ENCODE data around the gene ANK3.

The ANK3 gene

DNA sequence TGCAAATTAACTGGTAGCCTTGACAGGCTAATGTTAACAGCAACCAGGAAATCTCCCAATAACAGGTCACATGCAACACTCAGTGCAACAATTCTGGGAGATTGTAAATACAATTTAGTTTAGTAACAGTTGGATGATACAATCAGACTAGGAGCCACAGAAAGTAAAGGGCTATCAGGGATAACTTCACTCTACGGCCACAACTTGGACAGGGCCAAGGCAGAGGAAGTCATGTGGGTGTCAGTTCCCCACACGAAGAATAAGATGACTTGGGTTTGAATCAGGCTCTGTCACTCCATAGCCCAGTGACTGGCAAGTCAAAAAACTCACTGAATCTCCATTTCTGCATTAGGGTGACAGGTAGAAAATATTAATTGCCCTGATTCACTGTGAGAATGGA lies 266.0 kb downstream of the ANK3 start:
- no peaks in the 10 kb centered on the region for H3K4me1 ChIP-seq (ENCODE audit: control insufficient read depth in 5 of 5, insufficient read depth in 5 of 5, low read length in 5 of 5)
- H3K27ac ChIP-seq (ENCODE audit: low read depth, low read length): no peak overlapping the region
- no peak overlapping the region for H3K9ac ChIP-seq (ENCODE audit: low read length in 5 of 5)
- H3K36me3 ChIP-seq (ENCODE audit: control insufficient read depth in 5 of 5, insufficient read depth in 5 of 5, low read length in 5 of 5): no peaks in the 10 kb centered on the region
- no peaks in the 10 kb centered on the region for H3K27me3 ChIP-seq (ENCODE audit: control insufficient read depth in 5 of 5, insufficient read depth in 4 of 5, low read length in 5 of 5)
- no peak overlapping the region for H3K4me3 ChIP-seq (ENCODE audit: low read depth in 1 of 5, low read length in 5 of 5)
- H3K9me3 ChIP-seq (ENCODE audit: control insufficient read depth in 5 of 5, low read length in 5 of 5): no peaks in the 10 kb centered on the region

DNA sequence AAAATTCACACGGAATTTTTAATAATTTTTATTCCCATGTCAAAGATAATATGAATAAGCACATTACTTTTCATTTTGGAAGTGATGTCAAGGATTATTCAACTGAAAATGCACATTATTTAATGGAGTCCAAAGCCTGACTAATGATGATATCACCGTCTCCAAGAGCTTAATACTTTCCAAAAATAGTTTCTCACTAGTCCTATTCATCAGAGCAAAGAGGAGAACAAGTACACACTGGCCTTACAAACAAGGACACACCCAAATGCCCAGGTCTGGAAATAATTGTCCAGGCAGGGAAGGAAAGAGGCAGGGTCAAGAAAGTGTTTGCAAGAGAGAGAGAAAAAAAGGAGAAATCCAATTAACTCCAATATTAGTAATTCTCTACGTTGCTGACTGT lies 266.5 kb downstream of the ANK3 start:
- Histone ChIP-seq H3K4me1 (ENCODE audit: control insufficient read depth in 5 of 5, insufficient read depth in 5 of 5, low read length in 5 of 5) (no peaks in the 10 kb centered on the region), H3K9ac (ENCODE audit: low read length in 5 of 5) (no peak overlapping the region), H3K36me3 (ENCODE audit: control insufficient read depth in 5 of 5, insufficient read depth in 5 of 5, low read length in 5 of 5) (no peaks in the 10 kb centered on the region), H3K9me3 (ENCODE audit: control insufficient read depth in 5 of 5, low read length in 5 of 5) (no peaks in the 10 kb centered on the region), H3K4me3 (ENCODE audit: low read depth in 1 of 5, low read length in 5 of 5) (no peak overlapping the region), H3K27ac (ENCODE audit: low read depth, low read length) (no peak overlapping the region), H3K27me3 (ENCODE audit: control insufficient read depth in 5 of 5, insufficient read depth in 4 of 5, low read length in 5 of 5) (no peaks in the 10 kb centered on the region)

DNA sequence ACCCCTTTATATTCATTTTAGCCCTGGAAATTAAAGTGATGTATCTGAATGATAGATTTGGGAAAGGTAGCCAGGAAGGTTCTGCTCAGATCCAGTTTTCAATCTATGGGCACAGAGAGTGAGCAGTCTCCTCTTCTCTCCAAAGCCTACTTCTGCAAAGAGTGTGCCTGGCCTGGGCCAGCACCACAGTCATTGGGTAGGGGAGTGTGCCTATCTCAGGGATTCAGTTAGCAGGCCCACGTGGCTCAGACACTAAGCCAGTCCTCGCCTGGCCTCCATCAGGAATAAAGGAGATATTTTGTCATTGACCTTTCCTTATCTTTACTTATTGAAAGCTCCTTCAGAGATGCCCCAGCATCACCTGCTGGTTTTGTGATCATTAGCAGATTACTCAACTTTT lies 267.5 kb downstream of the ANK3 start:
- H3K4me3 ChIP-seq (ENCODE audit: low read depth in 1 of 5, low read length in 5 of 5): no peak overlapping the region
- no peaks in the 10 kb centered on the region for H3K9me3 ChIP-seq (ENCODE audit: control insufficient read depth in 5 of 5, low read length in 5 of 5)
- no peaks in the 10 kb centered on the region for H3K4me1 ChIP-seq (ENCODE audit: control insufficient read depth in 5 of 5, insufficient read depth in 5 of 5, low read length in 5 of 5)
- H3K27me3 ChIP-seq (ENCODE audit: control insufficient read depth in 5 of 5, insufficient read depth in 4 of 5, low read length in 5 of 5): no peaks in the 10 kb centered on the region
- no peak overlapping the region for H3K27ac ChIP-seq (ENCODE audit: low read depth, low read length)
- no peaks in the 10 kb centered on the region for H3K36me3 ChIP-seq (ENCODE audit: control insufficient read depth in 5 of 5, insufficient read depth in 5 of 5, low read length in 5 of 5)
- no peak overlapping the region for H3K9ac ChIP-seq (ENCODE audit: low read length in 5 of 5)

DNA sequence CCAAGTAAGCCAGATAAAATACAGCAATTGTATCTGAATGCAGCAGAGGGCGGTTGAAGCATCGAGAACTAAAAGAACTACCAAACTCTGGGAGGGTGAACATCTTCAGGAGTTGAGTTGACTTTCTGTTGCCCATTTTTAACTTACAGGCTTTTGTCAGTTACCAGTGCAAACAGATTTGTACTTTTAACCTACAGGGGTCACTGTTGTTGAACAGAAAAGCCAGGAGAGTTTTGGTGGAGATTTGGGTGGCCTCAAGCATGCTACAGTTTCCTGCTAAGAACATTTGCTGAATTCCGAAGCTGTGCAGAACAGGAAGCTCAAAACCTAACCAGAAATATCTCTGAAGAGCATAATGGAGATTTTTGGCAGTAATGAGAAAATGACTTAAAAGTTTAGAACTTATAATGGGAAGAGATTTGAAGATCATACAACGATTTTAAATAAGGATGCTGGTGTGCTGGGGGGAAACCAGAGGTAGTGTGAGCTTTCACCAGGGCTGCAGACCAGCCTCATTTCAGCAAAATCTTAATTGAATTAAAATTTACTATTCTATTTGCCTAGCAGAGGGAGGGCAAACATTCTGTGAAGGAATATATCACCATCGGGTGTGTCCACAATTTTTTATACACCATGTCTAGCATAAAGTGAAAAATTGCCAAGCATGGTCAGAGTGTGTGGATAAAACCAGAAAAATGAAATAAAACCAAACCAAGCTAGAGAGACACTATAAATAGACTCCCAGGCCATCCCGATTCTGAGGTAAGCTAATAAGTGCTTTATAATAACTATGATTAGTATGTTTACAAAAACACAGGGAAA lies 274.7 kb downstream of the ANK3 start:
- no peaks in the 10 kb centered on the region for H3K27me3 ChIP-seq (ENCODE audit: control insufficient read depth in 5 of 5, insufficient read depth in 4 of 5, low read length in 5 of 5)
- H3K27ac ChIP-seq (ENCODE audit: low read depth, low read length): no peak overlapping the region
- no peak overlapping the region for H3K4me3 ChIP-seq (ENCODE audit: low read depth in 1 of 5, low read length in 5 of 5)
- H3K4me1 ChIP-seq (ENCODE audit: control insufficient read depth in 5 of 5, insufficient read depth in 5 of 5, low read length in 5 of 5): peaks cover 0 to 3% (median 0%) of the 10 kb centered on the region in 5 donors
- H3K36me3 ChIP-seq (ENCODE audit: control insufficient read depth in 5 of 5, insufficient read depth in 5 of 5, low read length in 5 of 5): no peaks in the 10 kb centered on the region
- H3K9me3 ChIP-seq (ENCODE audit: control insufficient read depth in 5 of 5, low read length in 5 of 5): no peaks in the 10 kb centered on the region
- H3K9ac ChIP-seq (ENCODE audit: low read length in 5 of 5): no peak overlapping the region

DNA sequence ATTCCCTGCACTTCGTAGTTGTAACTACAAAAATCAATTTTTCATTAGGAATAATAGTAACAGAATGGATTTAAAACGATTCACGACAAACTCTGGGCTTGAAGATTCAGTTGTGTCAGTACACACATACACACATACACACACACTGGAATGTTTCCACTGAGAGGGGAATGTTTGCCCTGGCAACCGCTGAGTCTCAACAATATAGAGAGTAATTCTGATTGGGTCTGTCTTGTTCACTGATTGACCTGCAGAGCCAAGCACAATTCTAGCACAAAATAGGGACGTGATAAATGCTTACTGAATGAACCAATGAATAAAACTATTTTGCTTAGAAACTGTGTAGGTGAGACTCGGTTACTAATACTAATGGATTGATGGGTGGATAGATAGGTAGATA lies 278.9 kb downstream of the ANK3 start:
- Histone ChIP-seq H3K4me3 (ENCODE audit: low read depth in 1 of 5, low read length in 5 of 5) (no peak overlapping the region), H3K27ac (ENCODE audit: low read depth, low read length) (no peak overlapping the region), H3K4me1 (ENCODE audit: control insufficient read depth in 5 of 5, insufficient read depth in 5 of 5, low read length in 5 of 5) (peaks cover 0 to 3% (median 0%) of the 10 kb centered on the region in 5 donors), H3K27me3 (ENCODE audit: control insufficient read depth in 5 of 5, insufficient read depth in 4 of 5, low read length in 5 of 5) (no peaks in the 10 kb centered on the region), H3K9ac (ENCODE audit: low read length in 5 of 5) (no peak overlapping the region), H3K36me3 (ENCODE audit: control insufficient read depth in 5 of 5, insufficient read depth in 5 of 5, low read length in 5 of 5) (no peaks in the 10 kb centered on the region), H3K9me3 (ENCODE audit: control insufficient read depth in 5 of 5, low read length in 5 of 5) (no peaks in the 10 kb centered on the region)

DNA sequence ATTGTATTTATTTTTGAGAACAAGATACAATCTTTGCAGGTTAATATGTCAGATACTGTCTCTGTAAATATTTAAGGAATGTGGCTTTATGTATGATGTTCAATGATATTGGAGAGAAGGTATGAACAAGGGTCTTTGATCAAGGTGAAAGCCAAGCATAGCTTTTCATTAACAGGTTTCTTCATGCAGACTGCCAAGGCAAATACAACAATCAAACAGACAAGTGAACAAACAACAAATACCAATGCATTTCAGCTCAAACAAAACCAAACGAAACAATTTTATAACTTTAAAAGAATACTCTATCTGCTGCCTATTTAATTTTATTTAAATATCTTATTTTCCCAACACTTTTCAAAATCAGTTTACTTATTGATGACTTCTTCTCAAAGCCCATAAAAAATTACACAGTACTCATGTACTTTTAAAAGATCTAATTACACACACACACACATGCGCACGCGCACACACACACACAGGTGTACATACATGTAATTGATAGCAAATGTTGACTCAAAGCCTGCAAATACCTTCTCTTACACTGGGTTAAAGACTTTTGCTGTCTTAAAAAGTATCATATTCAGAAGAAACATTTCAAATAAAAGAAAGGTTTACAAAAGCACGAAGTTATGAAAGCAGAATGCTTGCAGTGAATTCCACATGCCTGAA lies 282.2 kb downstream of the ANK3 start:
- Histone ChIP-seq H3K27me3 (ENCODE audit: control insufficient read depth in 5 of 5, insufficient read depth in 4 of 5, low read length in 5 of 5) (no peaks in the 10 kb centered on the region), H3K9ac (ENCODE audit: low read length in 5 of 5) (no peak overlapping the region), H3K4me3 (ENCODE audit: low read depth in 1 of 5, low read length in 5 of 5) (no peak overlapping the region), H3K4me1 (ENCODE audit: control insufficient read depth in 5 of 5, insufficient read depth in 5 of 5, low read length in 5 of 5) (peaks cover 0 to 14% (median 0%) of the 10 kb centered on the region in 5 donors), H3K36me3 (ENCODE audit: control insufficient read depth in 5 of 5, insufficient read depth in 5 of 5, low read length in 5 of 5) (no peaks in the 10 kb centered on the region), H3K9me3 (ENCODE audit: control insufficient read depth in 5 of 5, low read length in 5 of 5) (no peaks in the 10 kb centered on the region), H3K27ac (ENCODE audit: low read depth, low read length) (no peak overlapping the region)

DNA sequence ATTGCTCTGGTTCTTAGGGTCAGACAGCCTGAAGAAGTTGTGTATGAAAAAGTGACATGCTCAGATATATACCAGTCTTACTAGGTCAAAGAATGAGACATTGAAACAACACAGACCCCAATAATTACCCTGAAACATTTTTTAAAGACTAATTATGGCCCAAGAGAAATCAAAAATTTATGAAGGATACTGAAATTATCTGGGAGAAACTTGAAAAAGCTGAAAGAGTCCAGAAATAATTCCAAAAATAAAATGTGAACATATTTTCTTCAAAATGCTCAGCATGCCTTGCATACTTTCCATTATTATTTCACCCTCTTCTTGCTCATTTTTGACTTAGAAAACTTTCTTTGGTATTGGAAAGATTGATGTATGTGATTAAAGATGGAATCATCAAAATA lies 284.4 kb downstream of the ANK3 start:
- H3K27ac ChIP-seq (ENCODE audit: low read depth, low read length): no peak overlapping the region
- H3K36me3 ChIP-seq (ENCODE audit: control insufficient read depth in 5 of 5, insufficient read depth in 5 of 5, low read length in 5 of 5): no peaks in the 10 kb centered on the region
- no peak overlapping the region for H3K9ac ChIP-seq (ENCODE audit: low read length in 5 of 5)
- H3K27me3 ChIP-seq (ENCODE audit: control insufficient read depth in 5 of 5, insufficient read depth in 4 of 5, low read length in 5 of 5): no peaks in the 10 kb centered on the region
- H3K4me1 ChIP-seq (ENCODE audit: control insufficient read depth in 5 of 5, insufficient read depth in 5 of 5, low read length in 5 of 5): peaks cover 0 to 14% (median 0%) of the 10 kb centered on the region in 5 donors
- H3K9me3 ChIP-seq (ENCODE audit: control insufficient read depth in 5 of 5, low read length in 5 of 5): no peaks in the 10 kb centered on the region
- H3K4me3 ChIP-seq (ENCODE audit: low read depth in 1 of 5, low read length in 5 of 5): no peak overlapping the region

DNA sequence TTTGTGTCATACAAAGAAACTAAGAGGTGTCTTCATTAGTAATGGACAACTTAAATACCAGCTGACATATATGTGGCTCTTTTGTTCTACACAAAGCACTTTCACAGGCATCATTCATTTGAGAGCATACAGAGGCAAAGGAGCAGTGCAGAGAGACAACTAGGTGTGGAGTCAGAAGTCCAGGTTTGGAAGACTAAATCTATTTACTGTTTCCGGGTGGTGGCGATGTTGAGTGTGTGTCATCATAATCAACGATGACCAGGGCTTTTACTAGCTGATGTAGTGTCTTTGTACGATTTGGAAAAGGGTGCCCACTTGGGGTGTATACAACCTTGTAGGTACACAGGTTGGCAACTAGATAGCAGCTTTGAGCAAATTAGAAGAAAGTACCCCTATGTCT lies 287.9 kb downstream of the ANK3 start:
- Histone ChIP-seq H3K9me3 (ENCODE audit: control insufficient read depth in 5 of 5, low read length in 5 of 5) (no peaks in the 10 kb centered on the region), H3K9ac (ENCODE audit: low read length in 5 of 5) (no peak overlapping the region), H3K27me3 (ENCODE audit: control insufficient read depth in 5 of 5, insufficient read depth in 4 of 5, low read length in 5 of 5) (no peaks in the 10 kb centered on the region)

DNA sequence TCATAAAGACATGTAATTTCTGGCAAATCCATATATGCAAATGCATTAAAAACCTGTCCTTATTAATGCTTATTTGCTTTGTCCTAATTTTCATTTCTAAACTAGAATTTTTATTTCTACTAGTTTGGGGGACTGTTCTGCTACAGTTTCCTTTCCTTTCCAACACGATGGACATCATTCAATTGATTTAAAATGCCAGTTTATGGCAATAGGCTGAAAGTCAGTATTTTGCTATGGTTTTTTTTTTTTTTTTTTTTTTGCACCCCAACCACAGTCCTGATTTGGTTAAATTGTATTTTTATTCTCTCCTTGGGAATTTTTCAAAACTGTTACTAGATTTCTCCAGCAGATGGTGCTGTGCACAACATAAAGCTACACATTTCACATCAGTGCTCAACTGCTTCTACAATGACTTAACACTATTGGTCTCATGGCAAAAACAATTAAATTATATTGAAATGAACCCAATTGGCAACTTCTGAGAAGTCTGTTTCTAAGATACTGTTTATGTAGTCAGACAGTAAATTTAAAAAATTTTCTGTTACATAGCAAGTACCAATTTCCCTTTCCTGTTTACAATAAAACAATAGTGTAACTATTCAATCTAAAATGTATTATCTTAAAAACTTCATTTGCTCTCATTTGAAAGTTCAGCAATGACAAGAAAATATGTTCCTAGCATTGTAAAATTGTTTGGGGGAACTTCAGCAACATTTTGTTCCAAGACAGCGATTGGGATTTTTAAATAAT lies 289.5 kb downstream of the ANK3 start:
- no peaks in the 10 kb centered on the region for H3K9me3 ChIP-seq (ENCODE audit: control insufficient read depth in 5 of 5, low read length in 5 of 5)
- no peak overlapping the region for H3K27ac ChIP-seq (ENCODE audit: low read depth, low read length)
- no peak overlapping the region for H3K9ac ChIP-seq (ENCODE audit: low read length in 5 of 5)
- peaks cover 0 to 8% (median 0%) of the 10 kb centered on the region in 5 donors for H3K4me1 ChIP-seq (ENCODE audit: control insufficient read depth in 5 of 5, insufficient read depth in 5 of 5, low read length in 5 of 5)
- H3K4me3 ChIP-seq (ENCODE audit: low read depth in 1 of 5, low read length in 5 of 5): no peak overlapping the region
- no peaks in the 10 kb centered on the region for H3K27me3 ChIP-seq (ENCODE audit: control insufficient read depth in 5 of 5, insufficient read depth in 4 of 5, low read length in 5 of 5)
- no peaks in the 10 kb centered on the region for H3K36me3 ChIP-seq (ENCODE audit: control insufficient read depth in 5 of 5, insufficient read depth in 5 of 5, low read length in 5 of 5)

More for the DNA sequence above, 287.9 kb downstream of the ANK3 start:
- H3K27ac ChIP-seq (ENCODE audit: low read depth, low read length): no peak overlapping the region
- peaks cover 0 to 14% (median 0%) of the 10 kb centered on the region in 5 donors for H3K4me1 ChIP-seq (ENCODE audit: control insufficient read depth in 5 of 5, insufficient read depth in 5 of 5, low read length in 5 of 5)
- no peaks in the 10 kb centered on the region for H3K36me3 ChIP-seq (ENCODE audit: control insufficient read depth in 5 of 5, insufficient read depth in 5 of 5, low read length in 5 of 5)
- H3K4me3 ChIP-seq (ENCODE audit: low read depth in 1 of 5, low read length in 5 of 5): no peak overlapping the region
